Epithelial cell of esophagus (primary cell): ENCODE results near the gene SPACA4.

Experiments used
- DNase-seq: peaks from one replicate; pipeline ENCODE4 v3.0.0; 2010; ENCODE audit warnings: low read depth
- H3K4me3 ChIP-seq: 2 replicates; pipeline ENCODE4 v1.5.1; 2011; ENCODE audit warnings: mild to moderate bottlenecking, low read length, control low read depth
- CTCF ChIP-seq: IDR thresholded peaks from 2 replicates; pipeline ENCODE4 v1.5.1; 2011; ENCODE audit warnings: low read depth, mild to moderate bottlenecking, low read length, control low read depth, inconsistent platforms; ENCODE audit not compliant: insufficient read depth; ENCODE audit errors: missing control alignments

SPACA4 gene

GRCh38 chr19:48607359-48607755 lies 815 bp downstream of the SPACA4 start:
- no peak for DNase-seq
- TF ChIP-seq CTCF = no peak
- no peak overlapping the region for H3K4me3 ChIP-seq

- DNase-seq = peak; percentile 67
- peak; percentile 54 for TF ChIP-seq CTCF
- no peak overlapping the region for H3K4me3 ChIP-seq
Observed at GRCh38 chr19:48608798-48609263, 2.3 kb downstream of the SPACA4 start.

- DNase-seq = no peak
- TF ChIP-seq CTCF = no peak
- H3K4me3 ChIP-seq = no peak overlapping the region
Observed at GRCh38 chr19:48609571-48610108, 3.1 kb downstream of the SPACA4 start.

- DNase-seq = no peak
- H3K4me3 ChIP-seq = no peak overlapping the region
- TF ChIP-seq CTCF = no peak
Observed at GRCh38 chr19:48611872-48612271, 5.3 kb downstream of the SPACA4 start.

GRCh38 chr19:48613024-48613851 lies 6.7 kb downstream of the SPACA4 start:
- no peak overlapping the region for H3K4me3 ChIP-seq
- TF ChIP-seq CTCF = no peak
- no peak for DNase-seq

- no peak for DNase-seq
- no peak for TF ChIP-seq CTCF
- peak overlapping the region; percentile 26 for H3K4me3 ChIP-seq
Observed at GRCh38 chr19:48613852-48614435, 7.4 kb downstream of the SPACA4 start.
